K562 (cell line): ENCODE measurements around the gene NSG2. TPM values are rescaled to one million over a fixed set of nuclear protein-coding genes. Genes with fewer than 3 reads are reported as not detected.

Experiments used
- ATAC-seq: fragments of 200-7000 bp; cut with Tn5 transposase; 3 replicates; pipeline ENCODE4 v1.9.1; 2020; ENCODE audit warnings: moderate library complexity
- BruUV-seq: library from RNA; stranded (reverse); fragments of 400-500 nt; replicated peaks from 2 replicates; lab custom pipeline; 2021; lab: Mats Ljungman, UMichigan
- CTCF ChIA-PET: fragments of 300-600 bp; formaldehyde crosslinking; extraction: SDS; loops from one replicate; lab custom pipeline; 2021; ENCODE audit warnings: low intra/inter-chr PET ratio; lab: Yijun Ruan, JAX
- POLR2A ChIA-PET: fragments of 300-600, 350-650 bp; sonication (Branson Sonifier 250); formaldehyde crosslinking; extraction: SDS; loops from one replicate; lab custom pipeline; 2021; ENCODE audit warnings: antibody characterized with exemption, inconsistent platforms; lab: Yijun Ruan, JAX
- DNase-seq, 4 experiments: peaks; one replicate each; pipeline versions ENCODE4 v3.0.0 to v3.0.0-alpha.2; 2011 to 2018; ENCODE audit warnings: low spot score in 3 of 4, mixed read lengths in 3 of 4; ENCODE audit errors: extremely low read depth in 1 of 4
- FAIRE-seq: peaks from 2 replicates; lab custom pipeline; 2011; peaks lifted over from hg19 to GRCh38; lab: Jason Lieb, UNC
- H2AFZ ChIP-seq: 2 replicates; pipeline ENCODE4 v1.6.0; 2011; ENCODE audit warnings: low read depth, low read length, control low read depth, inconsistent platforms
- H3K27ac ChIP-seq: fragments of 200-600 bp; 3 replicates; pipeline ENCODE4 v1.8.0; 2011; ENCODE audit warnings: low read depth, mild to moderate bottlenecking, control low read depth, inconsistent platforms, low read length, moderate library complexity, mixed read lengths; ENCODE audit errors: extremely low read depth
- H3K27me3 ChIP-seq, 2 experiments: fragments of 300-600 bp in 1 of 2; 2 replicates in 1 of 2; 3 replicates in 1 of 2; pipeline versions ENCODE4 v1.6.0 to v1.8.0; 2011; ENCODE audit warnings: inconsistent platforms in 2 of 2, low read length in 2 of 2, mild to moderate bottlenecking in 1 of 2, mixed read lengths in 1 of 2, moderate library complexity in 1 of 2; ENCODE audit not compliant: control insufficient read depth in 2 of 2, insufficient read depth in 2 of 2
- H3K36me3 ChIP-seq: fragments of 300-600 bp; 3 replicates; pipeline ENCODE4 v1.8.0; 2011; ENCODE audit warnings: mild to moderate bottlenecking, low read length, inconsistent platforms; ENCODE audit not compliant: control insufficient read depth, insufficient read depth
- H3K4me1 ChIP-seq, 2 experiments: fragments of 200-600 bp in 1 of 2; replicated peaks in 1 of 2; 2 replicates in 1 of 2; 3 replicates in 1 of 2; pipeline versions ENCODE4 v1.5.1 to v1.8.0; 2011; ENCODE audit warnings: inconsistent platforms in 2 of 2, low read length in 2 of 2, mild to moderate bottlenecking in 1 of 2, mixed read lengths in 1 of 2, moderate library complexity in 1 of 2; ENCODE audit not compliant: control insufficient read depth in 2 of 2, insufficient read depth in 2 of 2
- H3K4me2 ChIP-seq: 2 replicates; pipeline ENCODE4 v1.6.1; 2011; ENCODE audit warnings: low read length, control low read depth, inconsistent platforms, mixed read lengths; ENCODE audit not compliant: insufficient read depth
- H3K4me3 ChIP-seq: fragments of 200-600 bp; sonication (generic), shearing (Covaris generic); 2 replicates; pipeline ENCODE4 v1.5.1; 2016; ENCODE audit warnings: control low read depth, inconsistent platforms
- H3K79me2 ChIP-seq: fragments of 200-600 bp; 3 replicates; pipeline ENCODE4 v1.8.0; 2011; ENCODE audit warnings: low read length, inconsistent platforms; ENCODE audit not compliant: control insufficient read depth, insufficient read depth
- H3K9ac ChIP-seq, 2 experiments: 2 replicates each; pipeline versions ENCODE4 v1.6.0 to v1.6.1; 2011; ENCODE audit warnings: low read depth in 2 of 2, low read length in 2 of 2, control low read depth in 1 of 2, inconsistent platforms in 1 of 2, mild to moderate bottlenecking in 1 of 2, mixed read lengths in 1 of 2; ENCODE audit not compliant: insufficient read depth in 1 of 2
- H3K9me1 ChIP-seq: one replicate; pipeline ENCODE4 v1.6.0; 2011; ENCODE audit warnings: inconsistent platforms, mild to moderate bottlenecking, low read length, moderate library complexity; ENCODE audit not compliant: control insufficient read depth, insufficient read depth
- H3K9me3 ChIP-seq: replicated peaks from 2 replicates; pipeline ENCODE4 v1.5.1; 2011; ENCODE audit warnings: low read depth, low read length, inconsistent platforms; ENCODE audit not compliant: control insufficient read depth, insufficient read depth
- H4K20me1 ChIP-seq: replicated peaks from 2 replicates; pipeline ENCODE4 v1.6.1; 2011; ENCODE audit warnings: low read length, inconsistent platforms, mixed read lengths; ENCODE audit not compliant: control insufficient read depth, insufficient read depth
- HMG20A ChIP-seq: fragments of 450-650 bp; formaldehyde crosslinking; conservative IDR thresholded peaks from 2 replicates; pipeline ENCODE4 v1.4.0; 2020; ENCODE audit warnings: mild to moderate bottlenecking, mixed read lengths
- KDM1A ChIP-seq, 2 experiments: fragments of 450-650 bp; IDR thresholded peaks; 2 replicates each; pipeline ENCODE4 v1.6.1; 2016; ENCODE audit warnings: mild to moderate bottlenecking in 2 of 2
- MCM3 ChIP-seq: fragments of 450-650 bp; IDR thresholded peaks from 2 replicates; pipeline ENCODE4 v1.6.1; 2016
- NFIC ChIP-seq: fragments of 450-650 bp; IDR thresholded peaks from 2 replicates; pipeline ENCODE4 v1.6.1; 2017; ENCODE audit warnings: mild to moderate bottlenecking, inconsistent platforms
- NFIX ChIP-seq: fragments of 250-450 bp; sonication (Bioruptor Pico); IDR thresholded peaks from 2 replicates; pipeline ENCODE4 v1.4.0; 2020; ENCODE audit warnings: low read depth, mild to moderate bottlenecking, moderate library complexity
- RBM25 ChIP-seq: fragments of 200-400 bp; formaldehyde crosslinking; IDR thresholded peaks from 2 replicates; pipeline ENCODE4 v1.6.1; 2018; ENCODE audit warnings: low read length, low read depth, moderate library complexity; ENCODE audit not compliant: severe bottlenecking
- WGBS: fragments of 100-300 bp; shearing (Covaris generic); methylation state at CpG from one replicate; pipeline ENCODE4 v1.1.6; 2016; ENCODE audit warnings: low coverage, mixed read lengths; ENCODE audit not compliant: insufficient coverage; ENCODE audit errors: missing lambda C conversion rate; 5-methylcytosine and 5-hydroxymethylcytosine counted together
- in situ Hi-C: fragments of 300-500 bp; cut with MboI; formaldehyde crosslinking; loops from 4 replicates; pipeline ENCODE4 v1.15.0; 2018; ENCODE audit warnings: inconsistent platforms, mixed read lengths
- intact Hi-C: fragments of 100-400 bp; cut with micrococcal nuclease; formaldehyde crosslinking; loops from 2 replicates; pipeline ENCODE4 v1.14.2; 2022
- polyA plus RNA-seq, 8 experiments: library from polyadenylated mRNA; depleted of rRNA in 4 of 8; stranded (reverse) in 5 of 8; unstranded in 3 of 8; fragments of >200 nt; fragmentation: Nextera tagmentation in 2 of 8; fragmentation: Illumina TruSeq in 1 of 8; extraction: Ambion mirVana in 2 of 8; extraction: Trizol in 1 of 8; gene quantifications; 2 replicates each; pipeline versions ENCODE4 v1.2.1 to v1.2.3, GENCODE V29; 2011 to 2014; ENCODE audit warnings: inconsistent platforms in 1 of 8, missing spikeins in 1 of 8
- total RNA-seq, 7 experiments: library from RNA; depleted of rRNA in 6 of 7; stranded (reverse); fragments of >200 nt in 6 of 7; fragmentation: Illumina TruSeq in 2 of 7; extraction: Trizol in 2 of 7; gene quantifications; 2 replicates each; pipeline versions ENCODE4 v1.2.1 to v1.2.3, GENCODE V29; 2011 to 2021; ENCODE audit warnings: low replicate concordance in 1 of 7
- TF ChIP-seq, protein P1 (sequence below), 3 experiments: IDR thresholded peaks in 2 of 3; conservative IDR thresholded peaks in 1 of 3; 2 replicates each; pipeline ENCODE4 v1.5.1; 2011 to 2012; ENCODE audit warnings: low read length in 3 of 3, mild to moderate bottlenecking in 3 of 3, control low read depth in 2 of 3, improper control_type of control experiment in 1 of 3, inconsistent platforms in 1 of 3, low read depth in 1 of 3, mixed read lengths in 1 of 3, moderate library complexity in 1 of 3; ENCODE audit not compliant: insufficient read depth in 2 of 3

Gene NSG2
- total and polyA plus RNA-seq, 9 of the 15 experiments (the other 6 are each of a cell fraction or from before 2014, with no cell fraction given), result not detected

DNA sequence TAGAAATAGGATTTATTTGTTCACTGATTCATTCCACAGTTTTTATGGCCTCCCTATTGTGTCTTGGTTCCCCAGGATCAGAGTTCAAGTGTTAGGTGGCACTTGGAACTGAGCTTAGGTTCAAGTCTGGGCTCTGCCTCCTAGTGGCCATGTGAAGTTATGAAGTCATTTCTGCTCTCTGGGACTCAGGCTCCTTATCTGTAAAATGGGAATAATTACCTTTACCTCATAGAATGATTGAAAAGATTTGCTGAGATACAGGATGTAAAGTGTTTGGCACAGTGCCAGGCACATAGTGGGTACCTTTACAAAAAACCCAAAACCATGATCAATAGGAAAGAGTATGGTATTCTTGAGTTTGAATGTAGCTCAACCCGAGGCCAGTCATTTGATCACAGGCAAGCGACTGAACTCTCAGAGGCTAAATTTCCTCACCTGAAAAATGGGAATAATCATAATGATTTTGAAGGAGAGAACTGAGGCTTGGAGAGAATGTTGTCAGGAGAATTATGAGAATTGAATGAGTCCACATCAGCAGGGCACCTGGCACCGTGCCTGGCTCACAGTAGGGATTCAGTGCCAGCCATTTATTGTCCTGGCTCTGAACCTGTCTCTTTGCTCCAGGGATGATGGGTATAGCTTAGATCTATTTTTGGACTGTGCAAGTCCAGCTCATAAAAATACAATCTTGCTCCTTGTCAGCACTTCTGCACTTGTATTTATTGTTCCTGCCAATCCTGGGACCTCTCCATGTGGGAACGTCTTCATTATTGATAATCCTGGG, 10.8 kb downstream of the NSG2 start:
- Histone ChIP-seq H3K9me1 (no peaks in the 10 kb centered on the region), H3K27me3 (peaks cover 0 to 6% of the 10 kb centered on the region in 2 experiments; a peak in 3 of 5 replicates), H3K4me3 (no peak overlapping the region), H3K9me3 (no peaks in the 10 kb centered on the region), H3K79me2 (no peaks in the 10 kb centered on the region), H3K9ac (no peak overlapping the region), H3K27ac (no peak overlapping the region), H3K36me3 (no peaks in the 10 kb centered on the region), H4K20me1 (peaks cover 3% of the 10 kb centered on the region; the same call in 1 of the 2 replicates), H3K4me2 (no peak overlapping the region), H3K4me1 (no peaks in the 10 kb centered on the region)
- in situ Hi-C loops (no loop called here), intact Hi-C loops (no loop called here)
- no TSS peak for BruUV-seq
- 1% methylated on average over 4 of the region's 4 CpGs for WGBS
- CTCF ChIA-PET, result no interaction called here
- 0 out of 4 replicates have a peak, but pooled peaks of 1 of the 2 experiments have one; percentile 15 for TF ChIP-seq KDM1A (IDR thresholded peaks at IDR 0.05)
- TF ChIP-seq NFIX (CRISPR knock-in tag), result peak; percentile 87
- no peak for TF ChIP-seq HMG20A (CRISPR knock-in tag)
- TF ChIP-seq RBM25, result peak; percentile 80
- TF ChIP-seq, protein P1, sequence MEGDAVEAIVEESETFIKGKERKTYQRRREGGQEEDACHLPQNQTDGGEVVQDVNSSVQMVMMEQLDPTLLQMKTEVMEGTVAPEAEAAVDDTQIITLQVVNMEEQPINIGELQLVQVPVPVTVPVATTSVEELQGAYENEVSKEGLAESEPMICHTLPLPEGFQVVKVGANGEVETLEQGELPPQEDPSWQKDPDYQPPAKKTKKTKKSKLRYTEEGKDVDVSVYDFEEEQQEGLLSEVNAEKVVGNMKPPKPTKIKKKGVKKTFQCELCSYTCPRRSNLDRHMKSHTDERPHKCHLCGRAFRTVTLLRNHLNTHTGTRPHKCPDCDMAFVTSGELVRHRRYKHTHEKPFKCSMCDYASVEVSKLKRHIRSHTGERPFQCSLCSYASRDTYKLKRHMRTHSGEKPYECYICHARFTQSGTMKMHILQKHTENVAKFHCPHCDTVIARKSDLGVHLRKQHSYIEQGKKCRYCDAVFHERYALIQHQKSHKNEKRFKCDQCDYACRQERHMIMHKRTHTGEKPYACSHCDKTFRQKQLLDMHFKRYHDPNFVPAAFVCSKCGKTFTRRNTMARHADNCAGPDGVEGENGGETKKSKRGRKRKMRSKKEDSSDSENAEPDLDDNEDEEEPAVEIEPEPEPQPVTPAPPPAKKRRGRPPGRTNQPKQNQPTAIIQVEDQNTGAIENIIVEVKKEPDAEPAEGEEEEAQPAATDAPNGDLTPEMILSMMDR (IDR thresholded peaks at IDR 0.05 in 2 of 3, conservative IDR thresholded peaks at IDR 0.05 in 1 of 3; ENCODE audit: insufficient read depth in 2 of 3, low read depth in 1 of 3, low read length in 3 of 3), result 0 out of 6 replicates have a peak, but pooled peaks of 1 of the 3 experiments have one; percentile 10
- no peak for TF ChIP-seq MCM3
- peak; percentile 86 for TF ChIP-seq NFIC
- TF ChIP-seq, all 486 proteins: peak for 5
- FAIRE-seq (no peak), DNase-seq (no peak), ATAC-seq (no peak)
- POLR2A ChIA-PET, result interaction anchor here (0.8 kb wide), 1 partner anchor 427 kb away, joined by 3 read pairs; no protein-coding TSS in a partner anchor
- H2AFZ ChIP-seq, result no peak overlapping the region
